HG03196 (cell line): ENCODE measurements around the gene ACMSD.
"Not testable (repeated sequence)": the region's sequence is repeated elsewhere in the genome, so short reads cannot be mapped to it uniquely, and the experiment has no call there.

Experiments used
- ATAC-seq: cut with Tn5 transposase; IDR thresholded peaks from one replicate; pipeline ENCODE4 v1.9.1; 2021; ENCODE audit not compliant: unreplicated experiment

The ACMSD gene

GRCh38 chr2:134847582-134847981 is 9.2 kb downstream of the ACMSD start:
- ATAC-seq, result not testable (repeated sequence)

- no peak for ATAC-seq
These were observed 14.1 kb downstream of the ACMSD start for GRCh38 chr2:134852518-134852917.

GRCh38 chr2:134855709-134856108 is 17.3 kb downstream of the ACMSD start:
- ATAC-seq, result no peak

- ATAC-seq, result no peak
These were observed 19.8 kb downstream of the ACMSD start for GRCh38 chr2:134858245-134858644.

GRCh38 chr2:134861173-134861572 is 22.8 kb downstream of the ACMSD start:
- no peak for ATAC-seq

- no peak for ATAC-seq
These were observed 23.7 kb downstream of the ACMSD start for GRCh38 chr2:134862069-134862468.

GRCh38 chr2:134862674-134863073 is 24.3 kb downstream of the ACMSD start:
- ATAC-seq, result no peak

GRCh38 chr2:134863446-134863845 is 25.0 kb downstream of the ACMSD start:
- ATAC-seq, result no peak

GRCh38 chr2:134865067-134865787 is 26.8 kb downstream of the ACMSD start:
- no peak for ATAC-seq

- no peak for ATAC-seq
These were observed 28.2 kb downstream of the ACMSD start for GRCh38 chr2:134866498-134867099.

- ATAC-seq, result no peak
These were observed 31.7 kb downstream of the ACMSD start for GRCh38 chr2:134869946-134870736.

- ATAC-seq, result no peak
These were observed 34.7 kb downstream of the ACMSD start for GRCh38 chr2:134873152-134873551.

GRCh38 chr2:134875309-134875708 is 36.9 kb downstream of the ACMSD start:
- no peak for ATAC-seq

GRCh38 chr2:134882773-134883172 is 44.4 kb downstream of the ACMSD start:
- ATAC-seq, result no peak

GRCh38 chr2:134883552-134884293 is 45.3 kb downstream of the ACMSD start:
- no peak for ATAC-seq

GRCh38 chr2:134884435-134884834 is 46.0 kb downstream of the ACMSD start:
- ATAC-seq, result no peak

GRCh38 chr2:134892282-134893035 is 54.0 kb downstream of the ACMSD start:
- ATAC-seq, result no peak

- ATAC-seq, result no peak
These were observed 59.5 kb downstream of the ACMSD start for GRCh38 chr2:134897932-134898331.

GRCh38 chr2:134899204-134899603 is 60.8 kb downstream of the ACMSD start:
- no peak for ATAC-seq

GRCh38 chr2:134900151-134900550 is 61.7 kb downstream of the ACMSD start:
- ATAC-seq, result no peak

GRCh38 chr2:134903701-134904100 is 65.3 kb downstream of the ACMSD start:
- not testable (repeated sequence) for ATAC-seq
